ENCODE measurements around the gene CDK14. TPM values are rescaled to one million over a fixed set of nuclear protein-coding genes. Genes with fewer than 3 reads are reported as not detected.

CDK14 gene
- total and polyA plus RNA-seq, 10 of the 15 experiments (the other 5 are each of a cell fraction or from before 2014, with no cell fraction given): 6.5 to 61.3 (median 24.2) TPM

DNA sequence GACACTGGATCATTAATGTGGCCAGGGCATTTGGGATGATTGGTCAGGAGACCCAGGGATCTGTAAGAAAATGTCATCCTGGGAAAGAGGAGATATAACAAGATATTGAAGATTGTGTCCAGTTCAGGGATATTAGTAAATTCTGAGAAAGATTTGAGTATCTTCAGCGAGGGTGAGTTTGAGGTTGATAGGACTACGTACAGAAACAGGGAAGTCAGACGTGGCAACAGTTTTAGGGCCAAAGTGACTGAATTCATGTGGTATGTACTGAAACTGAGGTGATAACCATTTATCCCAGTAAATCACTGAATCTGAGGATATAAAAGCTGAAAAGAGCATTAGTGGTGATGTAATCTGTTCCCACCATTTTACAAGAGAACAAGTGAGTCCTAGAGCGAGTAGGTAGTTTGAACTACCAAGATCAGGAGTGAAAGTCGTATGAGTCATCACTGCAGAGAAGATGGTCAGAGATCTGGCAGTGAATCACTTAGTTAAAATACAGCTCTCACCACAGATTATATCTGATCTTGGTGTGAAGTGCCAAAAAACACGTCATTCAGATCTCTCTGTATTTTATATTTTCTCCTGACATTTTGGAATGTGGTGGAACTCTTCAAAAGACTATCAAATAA lies 220.5 kb downstream of the CDK14 start (continued):
- 0 out of 2 replicates have a peak, but pooled peaks have one; percentile 32 for TF ChIP-seq PAX5 (IDR thresholded peaks at IDR 0.05; ENCODE audit: borderline replicate concordance, low read depth, low read length)
- no peak for TF ChIP-seq ZNF384 (IDR thresholded peaks at IDR 0.05; ENCODE audit: borderline replicate concordance, low read depth, low read length)
- TF ChIP-seq STAT1 (conservative IDR thresholded peaks at IDR 0.05): no peak
- TF ChIP-seq, protein P1, sequence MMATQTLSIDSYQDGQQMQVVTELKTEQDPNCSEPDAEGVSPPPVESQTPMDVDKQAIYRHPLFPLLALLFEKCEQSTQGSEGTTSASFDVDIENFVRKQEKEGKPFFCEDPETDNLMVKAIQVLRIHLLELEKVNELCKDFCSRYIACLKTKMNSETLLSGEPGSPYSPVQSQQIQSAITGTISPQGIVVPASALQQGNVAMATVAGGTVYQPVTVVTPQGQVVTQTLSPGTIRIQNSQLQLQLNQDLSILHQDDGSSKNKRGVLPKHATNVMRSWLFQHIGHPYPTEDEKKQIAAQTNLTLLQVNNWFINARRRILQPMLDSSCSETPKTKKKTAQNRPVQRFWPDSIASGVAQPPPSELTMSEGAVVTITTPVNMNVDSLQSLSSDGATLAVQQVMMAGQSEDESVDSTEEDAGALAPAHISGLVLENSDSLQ (IDR thresholded peaks at IDR 0.05): peak; percentile 31; the same call in 1 of the 2 replicates
- TF ChIP-seq IKZF1 (conservative IDR thresholded peaks at IDR 0.05): peak; percentile 89
- TF ChIP-seq ZBTB11 (CRISPR knock-in tag; IDR thresholded peaks at IDR 0.05): no peak
- no peak for TF ChIP-seq ZZZ3 (IDR thresholded peaks at IDR 0.05; ENCODE audit: control insufficient read depth, insufficient read length, low read depth)
- TF ChIP-seq POLR2AphosphoS2 (IDR thresholded peaks at IDR 0.05; ENCODE audit: low read depth, low read length): no peak
- peak; percentile 85; the same call in 1 of the 2 replicates for TF ChIP-seq ZBED1 (IDR thresholded peaks at IDR 0.05; ENCODE audit: borderline replicate concordance)
- TF ChIP-seq NRF1 (conservative IDR thresholded peaks at IDR 0.05; ENCODE audit: low read depth, low read length): no peak
- TF ChIP-seq BRCA1 (IDR thresholded peaks at IDR 0.05; ENCODE audit: low read depth, low read length): no peak
- no peak for TF ChIP-seq RFX5 (IDR thresholded peaks at IDR 0.05; ENCODE audit: low read depth, low read length)
- TF ChIP-seq, protein P2, sequence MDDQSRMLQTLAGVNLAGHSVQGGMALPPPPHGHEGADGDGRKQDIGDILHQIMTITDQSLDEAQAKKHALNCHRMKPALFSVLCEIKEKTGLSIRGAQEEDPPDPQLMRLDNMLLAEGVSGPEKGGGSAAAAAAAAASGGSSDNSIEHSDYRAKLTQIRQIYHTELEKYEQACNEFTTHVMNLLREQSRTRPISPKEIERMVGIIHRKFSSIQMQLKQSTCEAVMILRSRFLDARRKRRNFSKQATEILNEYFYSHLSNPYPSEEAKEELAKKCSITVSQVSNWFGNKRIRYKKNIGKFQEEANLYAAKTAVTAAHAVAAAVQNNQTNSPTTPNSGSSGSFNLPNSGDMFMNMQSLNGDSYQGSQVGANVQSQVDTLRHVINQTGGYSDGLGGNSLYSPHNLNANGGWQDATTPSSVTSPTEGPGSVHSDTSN (IDR thresholded peaks at IDR 0.05; ENCODE audit: insufficient replicate concordance, low read depth, low read length): no peak
- TF ChIP-seq TCF12 (IDR thresholded peaks at IDR 0.05; ENCODE audit: low read depth, low read length): no peak
- TF ChIP-seq NFIC (IDR thresholded peaks at IDR 0.05; ENCODE audit: low read depth, low read length): peak; percentile 88; the same call in 1 of the 2 replicates
- TF ChIP-seq TCF3 (IDR thresholded peaks at IDR 0.05; ENCODE audit: borderline replicate concordance, insufficient read depth, low read depth, low read length): no peak
- TF ChIP-seq PML (IDR thresholded peaks at IDR 0.05; ENCODE audit: low read length): peak; percentile 50; the same call in 1 of the 2 replicates
- peak; percentile 99 for TF ChIP-seq ATF7 (IDR thresholded peaks at IDR 0.05; ENCODE audit: low read depth)
- no peak for TF ChIP-seq TBL1XR1 (IDR thresholded peaks at IDR 0.05; ENCODE audit: low read depth, low read length)
- no peak; the same call in 1 of the 2 replicates for TF ChIP-seq RAD51 (IDR thresholded peaks at IDR 0.05)
- no peak for TF ChIP-seq SREBF1 (IDR thresholded peaks at IDR 0.05; ENCODE audit: low read length)
- TF ChIP-seq, protein P3, sequence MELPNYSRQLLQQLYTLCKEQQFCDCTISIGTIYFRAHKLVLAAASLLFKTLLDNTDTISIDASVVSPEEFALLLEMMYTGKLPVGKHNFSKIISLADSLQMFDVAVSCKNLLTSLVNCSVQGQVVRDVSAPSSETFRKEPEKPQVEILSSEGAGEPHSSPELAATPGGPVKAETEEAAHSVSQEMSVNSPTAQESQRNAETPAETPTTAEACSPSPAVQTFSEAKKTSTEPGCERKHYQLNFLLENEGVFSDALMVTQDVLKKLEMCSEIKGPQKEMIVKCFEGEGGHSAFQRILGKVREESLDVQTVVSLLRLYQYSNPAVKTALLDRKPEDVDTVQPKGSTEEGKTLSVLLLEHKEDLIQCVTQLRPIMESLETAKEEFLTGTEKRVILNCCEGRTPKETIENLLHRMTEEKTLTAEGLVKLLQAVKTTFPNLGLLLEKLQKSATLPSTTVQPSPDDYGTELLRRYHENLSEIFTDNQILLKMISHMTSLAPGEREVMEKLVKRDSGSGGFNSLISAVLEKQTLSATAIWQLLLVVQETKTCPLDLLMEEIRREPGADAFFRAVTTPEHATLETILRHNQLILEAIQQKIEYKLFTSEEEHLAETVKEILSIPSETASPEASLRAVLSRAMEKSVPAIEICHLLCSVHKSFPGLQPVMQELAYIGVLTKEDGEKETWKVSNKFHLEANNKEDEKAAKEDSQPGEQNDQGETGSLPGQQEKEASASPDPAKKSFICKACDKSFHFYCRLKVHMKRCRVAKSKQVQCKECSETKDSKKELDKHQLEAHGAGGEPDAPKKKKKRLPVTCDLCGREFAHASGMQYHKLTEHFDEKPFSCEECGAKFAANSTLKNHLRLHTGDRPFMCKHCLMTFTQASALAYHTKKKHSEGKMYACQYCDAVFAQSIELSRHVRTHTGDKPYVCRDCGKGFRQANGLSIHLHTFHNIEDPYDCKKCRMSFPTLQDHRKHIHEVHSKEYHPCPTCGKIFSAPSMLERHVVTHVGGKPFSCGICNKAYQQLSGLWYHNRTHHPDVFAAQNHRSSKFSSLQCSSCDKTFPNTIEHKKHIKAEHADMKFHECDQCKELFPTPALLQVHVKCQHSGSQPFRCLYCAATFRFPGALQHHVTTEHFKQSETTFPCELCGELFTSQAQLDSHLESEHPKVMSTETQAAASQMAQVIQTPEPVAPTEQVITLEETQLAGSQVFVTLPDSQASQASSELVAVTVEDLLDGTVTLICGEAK (IDR thresholded peaks at IDR 0.05; ENCODE audit: borderline replicate concordance): no peak; the same call in 1 of the 2 replicates

All from GM12878 (cell line).